ENCODE data around the gene CBY3.
"Not testable (repeated sequence)": the region's sequence is repeated elsewhere in the genome, so short reads cannot be mapped to it uniquely, and the experiment has no call there.

DNA sequence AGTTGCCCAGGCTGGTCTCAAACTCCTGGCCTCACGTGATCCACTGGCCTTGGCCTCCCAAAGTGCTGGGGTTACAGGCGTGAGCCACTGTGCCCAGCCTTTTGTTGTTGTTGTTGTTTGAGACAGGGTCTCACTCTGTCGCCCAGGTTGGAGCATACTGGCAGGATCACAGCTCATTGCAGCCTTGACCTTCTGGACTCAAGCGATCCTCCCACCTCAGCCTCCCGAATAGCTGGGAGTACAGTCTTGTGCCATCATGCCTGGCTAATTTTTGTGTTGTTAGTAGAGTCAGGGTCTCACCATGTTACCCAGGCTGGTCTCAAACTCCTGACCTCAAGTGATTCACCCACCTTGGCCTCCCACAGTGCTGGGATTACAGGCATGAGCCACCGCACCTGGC, 19.2 kb downstream of the CBY3 start:
- not testable (repeated sequence) for TF ChIP-seq SMC3 (IDR thresholded peaks at IDR 0.05); KDM1A (IDR thresholded peaks at IDR 0.05; ENCODE audit: low read depth); CHD2 (IDR thresholded peaks at IDR 0.05; ENCODE audit: low read length, partially characterized antibody); ZFP36 (IDR thresholded peaks at IDR 0.05; ENCODE audit: borderline replicate concordance, partially characterized antibody)
- TF ChIP-seq, protein P1, sequence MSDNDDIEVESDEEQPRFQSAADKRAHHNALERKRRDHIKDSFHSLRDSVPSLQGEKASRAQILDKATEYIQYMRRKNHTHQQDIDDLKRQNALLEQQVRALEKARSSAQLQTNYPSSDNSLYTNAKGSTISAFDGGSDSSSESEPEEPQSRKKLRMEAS (IDR thresholded peaks at IDR 0.05) = not testable (repeated sequence)
- TF ChIP-seq, protein P2, sequence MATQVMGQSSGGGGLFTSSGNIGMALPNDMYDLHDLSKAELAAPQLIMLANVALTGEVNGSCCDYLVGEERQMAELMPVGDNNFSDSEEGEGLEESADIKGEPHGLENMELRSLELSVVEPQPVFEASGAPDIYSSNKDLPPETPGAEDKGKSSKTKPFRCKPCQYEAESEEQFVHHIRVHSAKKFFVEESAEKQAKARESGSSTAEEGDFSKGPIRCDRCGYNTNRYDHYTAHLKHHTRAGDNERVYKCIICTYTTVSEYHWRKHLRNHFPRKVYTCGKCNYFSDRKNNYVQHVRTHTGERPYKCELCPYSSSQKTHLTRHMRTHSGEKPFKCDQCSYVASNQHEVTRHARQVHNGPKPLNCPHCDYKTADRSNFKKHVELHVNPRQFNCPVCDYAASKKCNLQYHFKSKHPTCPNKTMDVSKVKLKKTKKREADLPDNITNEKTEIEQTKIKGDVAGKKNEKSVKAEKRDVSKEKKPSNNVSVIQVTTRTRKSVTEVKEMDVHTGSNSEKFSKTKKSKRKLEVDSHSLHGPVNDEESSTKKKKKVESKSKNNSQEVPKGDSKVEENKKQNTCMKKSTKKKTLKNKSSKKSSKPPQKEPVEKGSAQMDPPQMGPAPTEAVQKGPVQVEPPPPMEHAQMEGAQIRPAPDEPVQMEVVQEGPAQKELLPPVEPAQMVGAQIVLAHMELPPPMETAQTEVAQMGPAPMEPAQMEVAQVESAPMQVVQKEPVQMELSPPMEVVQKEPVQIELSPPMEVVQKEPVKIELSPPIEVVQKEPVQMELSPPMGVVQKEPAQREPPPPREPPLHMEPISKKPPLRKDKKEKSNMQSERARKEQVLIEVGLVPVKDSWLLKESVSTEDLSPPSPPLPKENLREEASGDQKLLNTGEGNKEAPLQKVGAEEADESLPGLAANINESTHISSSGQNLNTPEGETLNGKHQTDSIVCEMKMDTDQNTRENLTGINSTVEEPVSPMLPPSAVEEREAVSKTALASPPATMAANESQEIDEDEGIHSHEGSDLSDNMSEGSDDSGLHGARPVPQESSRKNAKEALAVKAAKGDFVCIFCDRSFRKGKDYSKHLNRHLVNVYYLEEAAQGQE (IDR thresholded peaks at IDR 0.05) = not testable (repeated sequence)
